C1 segment of cervical spinal cord (tissue), 14 donors: ENCODE measurements around the gene PLK5.

Experiments used
- DNase-seq, 14 donors: peaks; one replicate each; lab custom pipeline; 2025; lab: John Stamatoyannopoulos, UW

The PLK5 gene

DNA sequence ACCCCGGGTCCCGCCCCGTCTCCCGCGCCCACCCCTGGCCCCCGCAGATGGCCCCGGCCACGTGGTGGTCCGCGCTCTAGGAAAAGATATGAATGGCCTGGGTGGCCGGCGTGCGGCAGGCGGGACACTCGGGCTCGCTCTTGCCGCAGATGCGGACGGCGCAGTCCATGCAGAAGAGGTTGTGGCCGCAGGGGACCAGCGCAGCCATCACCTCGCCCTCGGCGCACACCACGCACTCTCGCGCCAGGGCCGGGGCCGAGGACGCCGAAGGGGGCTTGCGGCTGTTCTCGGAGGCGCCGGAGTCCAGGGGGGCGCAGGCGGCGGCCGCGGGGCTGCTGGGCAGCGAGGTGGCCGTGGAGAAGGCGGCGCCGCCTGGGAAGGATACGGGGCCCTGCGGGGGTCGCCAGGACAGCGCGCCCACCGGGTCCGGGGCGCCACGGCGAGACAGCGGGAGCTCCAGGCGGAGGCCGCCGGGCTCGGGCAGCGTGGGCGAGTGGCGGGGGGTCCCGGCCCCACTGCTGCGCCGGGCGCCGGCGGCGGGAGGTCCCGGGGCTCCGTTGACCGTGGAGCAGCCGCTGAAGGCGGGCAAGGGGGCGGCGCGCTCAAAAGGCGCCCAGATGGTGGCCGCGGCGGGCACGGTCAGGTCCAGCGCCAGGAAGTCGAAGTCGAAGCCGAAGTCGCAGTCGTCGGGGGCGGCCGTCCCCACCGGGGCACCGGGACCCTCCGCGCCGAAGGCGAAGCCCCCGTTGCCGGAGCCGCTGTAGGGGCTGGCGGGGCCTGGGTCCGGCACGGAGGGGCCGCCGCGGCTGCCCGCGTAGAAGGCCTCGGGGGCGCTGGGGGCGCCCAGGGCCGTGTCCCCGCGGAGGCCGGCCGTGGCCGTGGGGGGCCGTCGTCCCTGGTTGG lies 31.9 kb downstream of the PLK5 start:
- DNase-seq: no peak

- no peak for DNase-seq
These were observed 32.7 kb downstream of the PLK5 start for GRCh38 chr19:1556390-1557070.

- no peak for DNase-seq
These were observed 34.7 kb downstream of the PLK5 start for GRCh38 chr19:1558552-1558951.

DNA sequence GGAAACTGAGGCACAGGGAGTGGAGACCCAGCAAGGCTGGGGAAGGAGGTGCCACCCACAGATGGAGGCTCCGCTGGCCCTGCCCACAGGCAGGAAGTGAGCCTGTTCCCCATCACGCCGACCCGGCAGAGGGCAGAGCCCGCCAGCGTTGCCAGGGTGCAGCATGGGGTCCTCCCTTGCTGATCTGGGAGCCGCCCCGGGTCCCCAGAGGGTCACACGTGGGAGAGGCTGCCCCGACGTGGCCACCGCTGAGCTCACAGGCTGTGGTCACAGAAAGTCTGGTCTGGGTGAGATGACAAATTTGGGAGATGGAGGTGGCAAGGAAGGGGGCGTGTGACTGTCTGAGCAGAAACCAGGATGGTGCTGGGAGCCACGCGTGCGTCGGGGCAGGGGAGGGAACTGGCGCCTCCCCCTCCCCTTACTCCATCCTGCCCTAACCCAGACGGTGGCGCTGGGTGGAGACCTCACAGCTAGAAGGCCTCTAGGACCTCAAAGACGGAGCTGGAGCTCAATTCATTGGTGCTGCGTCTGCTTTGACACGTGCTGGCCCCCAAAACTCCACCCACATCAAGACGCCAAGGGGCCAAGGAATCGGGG lies 36.5 kb downstream of the PLK5 start:
- DNase-seq: no peak

DNA sequence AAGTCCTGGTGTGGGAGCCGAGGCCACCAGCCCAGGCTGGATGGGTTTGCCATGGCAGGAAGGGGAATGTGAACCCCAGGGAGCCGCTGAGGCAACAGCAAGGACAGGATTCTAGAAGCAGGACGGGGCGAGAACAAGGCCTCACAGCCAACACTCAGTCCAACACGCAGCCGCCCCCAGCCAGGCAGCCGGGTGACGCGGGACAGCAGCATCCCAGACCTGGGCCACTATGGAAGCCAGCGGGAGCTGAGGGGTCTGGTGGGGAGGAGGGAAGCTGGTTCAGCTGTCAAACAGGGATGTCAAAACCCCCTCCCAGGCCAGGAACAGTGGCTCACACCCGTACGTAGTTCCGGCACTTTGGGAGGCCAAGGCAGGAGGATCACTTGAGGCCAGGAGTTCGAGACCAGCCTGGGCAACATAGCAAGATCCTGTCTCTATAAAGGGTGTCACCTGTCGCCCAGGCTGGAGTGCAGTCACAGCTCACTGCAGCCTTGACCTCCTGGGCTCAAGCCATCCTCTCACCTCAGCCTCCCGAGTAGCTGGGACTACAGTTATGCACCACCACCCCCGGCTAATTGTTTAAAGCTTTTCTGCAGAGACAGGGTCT lies 37.5 kb downstream of the PLK5 start:
- DNase-seq: no peak

GRCh38 chr19:1563251-1563650 lies 39.4 kb downstream of the PLK5 start:
- no peak for DNase-seq

GRCh38 chr19:1566392-1567115 lies 42.7 kb downstream of the PLK5 start:
- peak in 13 of 14 donors; percentile 49 to 94 (median 86) for DNase-seq

- DNase-seq: peak in 2 of 14 donors; percentile 42 to 57
These were observed 43.4 kb downstream of the PLK5 start for GRCh38 chr19:1567116-1567847.

GRCh38 chr19:1567848-1568227 lies 44.0 kb downstream of the PLK5 start:
- no peak for DNase-seq

DNA sequence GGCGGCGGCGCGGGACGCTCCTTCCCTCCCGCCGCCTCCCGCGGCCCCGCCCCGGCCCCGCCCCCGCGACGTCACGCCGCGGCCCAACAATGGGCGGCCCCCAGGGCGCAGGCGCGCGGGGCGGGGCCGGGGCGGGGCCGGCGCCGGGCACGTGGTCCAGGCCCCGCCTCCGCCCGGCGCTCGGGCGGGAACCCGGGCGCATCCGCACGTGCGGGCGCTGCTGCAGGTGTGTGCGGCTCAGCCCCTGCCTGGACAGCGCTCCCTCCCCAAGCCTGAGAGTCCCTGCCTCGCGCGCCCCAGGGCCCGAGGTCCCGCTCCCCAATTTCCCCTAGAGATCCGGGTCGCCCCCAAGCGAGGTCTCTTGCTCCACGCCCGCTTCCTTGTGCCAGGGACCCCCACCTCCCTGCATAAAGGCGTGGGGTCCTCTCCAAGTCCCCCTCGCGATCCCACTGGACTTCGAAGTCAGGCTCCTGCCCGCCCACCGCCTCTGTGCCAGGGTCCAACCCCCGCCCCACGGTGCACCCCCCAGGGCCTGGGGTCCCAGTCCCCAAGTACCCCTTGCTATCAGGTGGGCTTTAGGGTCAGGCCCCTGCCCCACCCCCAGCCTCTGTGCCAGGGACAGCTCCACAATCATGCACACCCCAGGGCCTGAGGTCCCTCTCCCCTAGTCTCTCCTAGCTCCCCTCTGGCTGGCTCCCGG lies 44.6 kb downstream of the PLK5 start, which contains the start of gene MEX3D:
Gene MEX3D, minus strand, starts transcription at position 6 of the 700 bp plus-strand sequence. CDS start 267 bp downstream, outside the sequence.
- peak in 11 of 14 donors; percentile 4 to 76 (median 34) for DNase-seq

DNA sequence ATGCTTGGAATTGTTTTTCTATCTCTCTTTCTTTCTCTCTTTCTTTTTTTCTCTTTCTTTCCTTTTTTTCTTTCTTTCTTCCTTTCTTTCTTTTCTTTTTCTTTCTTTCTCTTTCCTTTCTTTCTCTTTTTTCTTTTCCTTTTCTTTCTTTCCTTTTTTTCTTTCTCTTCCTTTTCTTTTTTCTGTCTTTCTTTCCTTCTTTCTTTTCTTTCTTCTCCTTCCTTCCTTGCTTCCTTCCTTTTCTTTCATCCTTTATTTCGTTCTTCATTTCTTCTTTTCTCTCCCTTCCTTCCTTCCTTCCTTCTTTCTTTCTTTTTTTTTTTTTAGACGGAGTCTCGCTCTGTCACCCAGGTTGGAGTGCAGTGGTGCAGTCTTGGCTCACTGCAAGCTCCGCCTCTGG lies 46.1 kb downstream of the PLK5 start:
- no peak for DNase-seq

- DNase-seq: no peak
These were observed 47.0 kb downstream of the PLK5 start for GRCh38 chr19:1570836-1571235.

DNA sequence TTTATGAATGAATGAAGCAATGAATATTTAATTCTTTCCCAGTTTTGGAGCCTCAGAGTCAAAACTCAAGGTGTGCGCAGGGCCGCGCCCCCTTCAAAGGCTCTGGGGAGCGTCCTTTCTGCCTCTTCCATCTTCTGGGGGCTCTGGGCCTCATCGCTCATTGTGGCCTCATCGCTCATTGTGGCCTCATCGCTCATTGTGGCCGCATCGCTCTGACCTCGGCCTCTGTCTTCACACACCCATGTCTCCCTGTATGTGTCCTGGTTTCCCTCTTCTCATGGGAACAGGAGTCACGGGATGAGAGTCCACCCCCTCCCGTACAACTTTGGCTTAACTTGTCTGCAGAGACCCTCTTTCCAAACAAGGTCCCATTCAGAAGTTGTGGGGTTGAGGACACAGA lies 47.5 kb downstream of the PLK5 start:
- DNase-seq: no peak

DNA sequence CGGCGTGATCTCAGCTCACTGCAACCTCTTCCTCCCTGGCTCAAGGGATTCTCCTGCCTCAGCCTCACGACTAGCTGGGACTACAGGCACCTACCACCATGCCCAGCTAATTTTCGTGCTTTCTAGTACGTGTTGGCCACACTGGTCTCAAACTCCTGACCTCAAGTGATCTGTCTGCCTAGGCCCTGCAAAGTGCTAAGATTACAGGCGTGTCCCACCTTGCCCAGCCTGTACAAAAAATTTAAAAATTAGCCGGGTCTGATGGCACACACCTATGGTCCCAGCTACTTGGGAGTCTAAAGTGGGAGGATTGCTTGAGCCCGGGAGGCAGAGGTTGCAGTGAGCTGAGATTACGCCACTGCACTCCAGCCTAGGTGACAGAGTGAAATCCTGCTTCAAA lies 48.9 kb downstream of the PLK5 start:
- no peak for DNase-seq

DNA sequence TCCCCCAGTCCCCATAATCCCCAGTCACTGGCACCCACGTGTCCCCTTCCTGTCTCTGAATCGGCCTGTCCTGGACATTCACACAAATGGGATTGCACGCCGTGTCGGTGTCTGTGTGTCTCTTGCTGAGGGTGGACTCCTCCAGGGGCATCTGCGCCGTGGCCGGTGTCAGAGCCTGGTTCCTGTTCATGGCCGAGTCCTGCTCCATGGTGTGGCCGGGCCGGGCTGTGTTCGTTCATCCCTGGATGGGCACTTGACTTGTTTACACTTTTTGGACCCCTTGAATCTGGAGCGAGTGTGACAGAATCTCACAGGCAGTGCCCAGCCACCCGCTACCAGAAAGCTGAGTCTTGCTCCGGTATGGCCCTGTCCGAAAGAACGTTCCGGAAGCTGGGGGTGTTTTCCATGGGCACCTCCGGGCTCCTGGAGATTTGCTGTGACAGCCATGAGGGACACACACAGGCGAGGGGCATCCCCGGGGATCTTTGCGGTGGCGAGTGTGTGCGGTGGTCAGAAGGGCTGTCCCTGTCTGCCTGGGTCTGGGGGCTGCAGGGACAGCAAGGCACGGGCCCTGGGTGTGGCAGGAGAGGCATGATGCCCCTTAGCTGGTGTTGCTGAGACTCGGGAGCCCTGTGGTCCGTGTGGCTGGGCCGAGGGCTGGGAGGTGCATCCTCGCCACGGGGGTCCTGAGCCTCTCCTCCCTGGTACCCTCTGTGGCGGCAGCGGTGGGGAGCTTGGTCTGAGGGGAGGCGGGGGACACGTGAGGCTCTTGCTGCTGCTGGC lies 50.7 kb downstream of the PLK5 start:
- DNase-seq: no peak

DNA sequence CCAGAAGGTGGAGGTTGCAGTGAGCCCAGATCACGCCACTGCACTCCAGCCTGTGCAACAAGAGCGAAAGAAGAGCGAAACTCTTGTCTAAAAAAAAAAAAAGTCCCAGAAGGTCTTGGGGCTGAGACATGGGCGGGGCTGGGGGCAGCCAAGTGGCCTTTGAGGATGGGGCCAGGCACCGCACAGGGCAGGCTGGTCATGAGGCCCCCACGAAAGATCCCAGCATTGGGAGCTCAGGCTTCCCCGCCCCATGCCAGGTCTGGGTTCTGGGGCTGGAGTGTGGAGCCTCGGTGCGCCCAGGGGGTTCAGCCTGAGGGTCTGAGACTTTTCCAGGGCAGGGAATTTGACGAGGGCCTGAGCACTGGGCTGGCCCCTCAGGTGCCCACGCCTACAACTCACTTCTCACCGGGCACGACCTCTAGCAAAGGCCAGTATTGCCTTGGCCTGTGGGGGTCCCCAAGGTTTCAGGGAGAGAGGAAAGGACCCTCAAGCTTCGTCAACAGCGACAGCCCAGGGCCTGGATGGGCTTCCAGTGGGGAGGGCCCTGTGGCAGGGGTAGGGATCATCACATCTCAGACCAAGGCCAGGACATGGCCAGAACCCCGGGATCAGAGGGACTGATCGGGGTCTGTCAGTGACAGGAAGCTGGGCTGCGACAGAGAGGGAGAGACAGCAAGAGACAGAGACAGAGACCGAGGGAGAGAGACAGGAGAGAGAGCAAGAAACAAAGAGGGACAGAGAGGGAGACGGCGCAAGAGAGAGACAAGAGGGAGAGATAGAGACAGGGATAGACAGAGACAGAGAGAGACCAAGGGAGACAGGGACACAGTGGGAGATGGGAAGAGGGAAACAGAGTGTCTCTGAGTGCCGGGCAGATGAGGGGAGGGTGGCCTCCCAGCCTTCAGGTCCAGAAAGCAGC lies 51.7 kb downstream of the PLK5 start:
- no peak for DNase-seq

DNA sequence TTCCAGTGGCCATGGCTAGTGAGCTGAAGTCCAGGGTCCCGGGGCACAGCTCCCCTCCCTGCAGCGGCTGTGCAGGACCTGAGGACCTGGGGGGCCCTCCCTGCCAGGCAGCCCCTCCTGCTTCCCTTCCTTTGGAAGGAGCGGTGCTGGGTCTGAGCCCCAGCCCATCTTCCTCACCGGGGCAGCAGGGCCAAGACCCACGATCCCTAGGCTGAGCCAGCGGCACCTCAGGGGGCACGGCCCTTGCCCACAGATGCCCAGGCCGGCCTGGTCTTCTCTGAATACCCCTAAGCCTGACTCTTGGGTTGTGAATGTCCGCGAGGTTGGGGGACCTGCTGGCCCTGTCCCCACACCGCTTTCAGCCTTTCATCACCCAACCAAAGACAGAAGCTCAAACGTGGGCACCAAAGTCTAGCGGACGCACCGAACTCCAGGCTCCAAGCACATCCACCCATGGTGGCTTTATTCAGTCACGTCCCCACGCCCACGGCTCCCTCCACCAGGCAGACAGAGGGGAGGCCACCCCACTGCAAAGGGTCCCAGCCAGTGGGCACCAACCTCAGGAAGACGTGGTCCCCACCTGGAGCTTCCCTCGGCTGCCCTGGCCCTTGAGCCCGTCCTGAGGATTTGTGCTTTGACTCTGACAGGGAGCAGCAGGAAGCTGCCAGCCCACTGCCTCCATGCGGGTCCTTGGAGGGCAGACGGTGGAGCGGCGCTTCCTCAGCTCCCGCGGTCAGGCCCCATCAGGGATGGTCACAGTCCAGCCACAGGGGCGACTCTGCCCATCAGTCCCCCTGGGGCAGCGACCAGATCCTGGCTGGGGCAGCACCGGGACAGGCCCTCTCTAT lies 52.6 kb downstream of the PLK5 start:
- no peak for DNase-seq
